HG02852 (cell line): ENCODE measurements around the gene CFAP61.
"Not testable (repeated sequence)": the region's sequence is repeated elsewhere in the genome, so short reads cannot be mapped to it uniquely, and the experiment has no call there.

Experiments
- ATAC-seq: cut with Tn5 transposase; IDR thresholded peaks from one replicate; pipeline ENCODE4 v1.9.1; 2021; ENCODE audit warnings: mild to moderate bottlenecking, moderate library complexity; ENCODE audit not compliant: unreplicated experiment

The CFAP61 gene

GRCh38 chr20:20205141-20205861 lies 153.0 kb downstream of the CFAP61 start:
- ATAC-seq, result no peak

GRCh38 chr20:20205862-20206236 lies 153.5 kb downstream of the CFAP61 start:
- no peak for ATAC-seq

- peak; percentile 52 for ATAC-seq
Observed at GRCh38 chr20:20206788-20207187, 154.5 kb downstream of the CFAP61 start.

DNA sequence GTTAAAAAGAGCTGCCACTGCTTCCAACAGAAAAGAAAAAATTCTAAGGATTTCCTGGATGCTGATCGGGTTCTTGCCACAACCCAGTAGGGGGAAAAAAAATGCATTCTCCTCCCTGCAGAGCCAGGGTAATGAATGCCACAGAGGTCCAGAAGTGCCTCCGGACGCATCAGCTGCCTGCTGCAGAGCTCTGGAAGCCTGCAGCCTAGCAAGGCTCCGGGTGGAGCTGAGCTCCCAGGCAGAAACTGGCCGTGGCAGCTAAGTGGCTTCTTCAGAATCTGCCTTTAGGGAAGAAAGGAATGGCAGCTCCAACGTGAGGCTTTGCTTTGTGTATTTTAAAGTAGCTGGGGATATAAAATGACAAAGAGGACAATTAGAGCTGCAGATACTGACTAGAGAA lies 155.0 kb downstream of the CFAP61 start:
- ATAC-seq, result no peak

- peak; percentile 71 for ATAC-seq
Observed at GRCh38 chr20:20207872-20208271, 155.5 kb downstream of the CFAP61 start.

GRCh38 chr20:20209684-20210083 lies 157.4 kb downstream of the CFAP61 start:
- ATAC-seq, result no peak

GRCh38 chr20:20210327-20210726 lies 158.0 kb downstream of the CFAP61 start:
- no peak for ATAC-seq

DNA sequence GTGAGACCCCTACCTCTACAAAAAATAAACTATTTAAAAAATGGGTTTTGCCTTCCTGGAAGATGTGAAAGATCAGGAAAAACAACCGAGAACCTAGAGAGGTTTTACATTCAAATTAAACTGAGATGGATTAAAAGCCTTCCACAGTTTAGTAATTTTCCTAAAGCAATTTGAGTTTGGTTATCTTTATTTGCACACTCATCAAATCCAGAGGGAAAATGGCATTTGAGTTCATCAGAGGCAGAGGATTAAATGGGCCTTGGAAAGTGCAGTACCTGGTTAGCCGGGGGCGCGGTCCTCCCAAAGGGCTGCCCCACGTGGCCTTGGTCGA lies 158.6 kb downstream of the CFAP61 start:
- ATAC-seq, result no peak

GRCh38 chr20:20211274-20211987 lies 159.1 kb downstream of the CFAP61 start:
- no peak for ATAC-seq

DNA sequence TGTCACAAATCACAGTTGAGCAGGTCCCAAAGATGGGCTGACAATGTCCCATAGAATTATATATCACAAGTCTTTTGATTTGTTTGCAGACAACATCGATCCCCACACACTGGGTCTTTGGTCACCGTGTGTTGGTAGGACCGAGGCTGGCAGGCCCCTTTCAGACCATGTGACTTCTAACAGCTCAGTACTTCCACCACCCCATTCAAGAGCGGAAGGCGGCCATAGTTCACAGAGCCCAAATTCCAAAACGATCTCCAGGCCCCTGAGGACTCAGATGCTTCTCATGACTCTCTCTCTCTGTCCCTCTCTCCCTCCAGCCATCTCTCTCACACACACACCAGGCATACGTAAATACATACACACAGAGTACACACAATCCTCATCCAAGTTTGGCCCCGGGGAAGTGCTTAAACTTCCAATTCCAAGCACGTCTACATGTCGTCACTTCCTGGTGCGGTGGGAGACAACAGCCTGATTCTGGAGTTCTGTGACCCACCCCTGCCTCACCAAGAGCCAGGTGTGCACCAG lies 159.7 kb downstream of the CFAP61 start:
- ATAC-seq, result no peak

DNA sequence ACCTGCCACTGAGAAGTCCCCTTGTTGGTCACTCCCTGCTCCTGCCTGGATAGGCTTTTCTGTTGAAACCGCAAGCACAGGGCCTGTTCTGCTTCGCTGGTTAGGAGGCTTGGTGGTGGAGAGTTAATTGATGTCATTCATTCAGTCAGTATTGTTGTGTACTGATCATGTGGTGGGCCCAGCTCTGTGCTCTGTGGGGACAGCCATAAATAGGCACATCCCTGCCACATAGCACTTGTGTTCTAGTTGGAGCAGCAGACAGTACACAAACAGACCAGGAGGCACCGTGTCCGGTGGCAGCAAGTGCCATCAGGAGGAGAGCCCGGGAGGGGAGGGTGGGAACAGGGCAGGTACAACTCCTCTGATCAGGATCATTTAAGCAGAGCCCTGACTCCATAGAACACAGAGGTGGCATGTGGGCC lies 160.4 kb downstream of the CFAP61 start:
- no peak for ATAC-seq

DNA sequence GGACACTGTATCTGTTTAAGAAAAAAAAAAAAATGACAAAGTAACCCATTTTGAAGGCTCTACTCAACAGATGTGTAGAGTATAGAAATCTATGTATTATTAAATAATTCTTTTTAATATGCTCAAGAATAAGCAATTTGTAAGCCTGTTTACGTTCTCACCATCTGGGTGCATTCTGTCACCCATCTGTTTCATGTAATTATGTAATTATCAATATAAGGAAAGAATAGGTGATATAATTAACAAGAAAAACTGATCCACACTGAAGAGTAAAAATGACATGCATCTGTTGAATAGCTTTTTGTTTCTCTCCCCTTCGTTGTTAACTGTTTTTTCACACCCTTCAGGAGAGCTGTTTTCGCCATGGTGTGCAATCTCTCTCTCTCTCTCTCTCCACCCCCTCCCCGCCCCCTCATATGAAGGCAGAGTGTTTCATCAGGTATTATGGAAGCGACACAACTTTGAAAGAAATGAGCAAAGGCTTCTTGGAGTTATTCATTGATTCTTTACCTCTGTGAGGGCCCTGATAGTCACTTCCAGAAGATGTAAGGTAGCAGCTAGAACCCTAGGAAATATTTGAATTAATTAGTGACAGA lies 161.3 kb downstream of the CFAP61 start:
- no peak for ATAC-seq

GRCh38 chr20:20214757-20215275 lies 162.5 kb downstream of the CFAP61 start:
- no peak for ATAC-seq

GRCh38 chr20:20215976-20216727 lies 163.8 kb downstream of the CFAP61 start:
- ATAC-seq, result no peak

GRCh38 chr20:20216941-20217340 lies 164.6 kb downstream of the CFAP61 start:
- no peak for ATAC-seq

DNA sequence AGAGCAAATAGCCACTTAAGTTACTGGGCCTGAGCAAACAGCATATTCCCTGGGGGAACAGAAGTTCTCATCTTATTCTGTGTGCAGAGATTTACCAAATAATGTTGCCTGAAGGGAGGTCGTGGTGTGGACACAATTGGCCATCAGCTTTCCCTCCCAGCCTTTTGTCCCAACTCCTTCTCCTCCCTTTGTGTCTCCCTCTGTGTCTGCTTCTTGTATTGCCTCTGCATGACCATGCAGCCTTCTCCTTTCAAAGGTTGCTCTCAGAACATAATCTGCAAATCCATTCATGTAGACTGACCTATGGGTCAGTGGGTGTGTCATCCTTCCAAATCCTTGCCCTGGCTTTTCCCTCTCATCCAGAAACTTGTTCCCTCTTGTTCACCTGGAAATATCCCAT lies 165.3 kb downstream of the CFAP61 start:
- ATAC-seq, result no peak

DNA sequence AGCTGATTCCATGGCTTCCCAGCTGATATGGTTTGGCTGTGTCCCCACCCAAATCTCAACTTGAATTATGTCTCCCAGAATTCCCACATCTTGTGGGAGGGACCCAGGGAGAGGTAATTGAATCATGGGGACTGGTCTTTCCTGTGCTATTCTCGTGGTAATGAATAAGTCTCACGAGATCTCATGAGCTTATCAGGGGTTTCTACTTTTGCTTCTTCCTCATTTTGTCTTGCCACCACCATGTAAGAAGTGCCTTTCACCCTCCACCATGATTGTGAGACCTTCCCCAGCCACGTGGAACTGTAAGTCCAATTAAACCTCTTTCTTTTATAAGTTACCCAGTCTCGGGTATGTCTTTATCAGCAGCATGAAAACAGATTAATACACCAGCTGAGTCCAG lies 165.8 kb downstream of the CFAP61 start:
- ATAC-seq, result not testable (repeated sequence)

- ATAC-seq, result no peak
Observed at GRCh38 chr20:20219016-20219415, 166.7 kb downstream of the CFAP61 start.

GRCh38 chr20:20220134-20220533 lies 167.8 kb downstream of the CFAP61 start:
- no peak for ATAC-seq

DNA sequence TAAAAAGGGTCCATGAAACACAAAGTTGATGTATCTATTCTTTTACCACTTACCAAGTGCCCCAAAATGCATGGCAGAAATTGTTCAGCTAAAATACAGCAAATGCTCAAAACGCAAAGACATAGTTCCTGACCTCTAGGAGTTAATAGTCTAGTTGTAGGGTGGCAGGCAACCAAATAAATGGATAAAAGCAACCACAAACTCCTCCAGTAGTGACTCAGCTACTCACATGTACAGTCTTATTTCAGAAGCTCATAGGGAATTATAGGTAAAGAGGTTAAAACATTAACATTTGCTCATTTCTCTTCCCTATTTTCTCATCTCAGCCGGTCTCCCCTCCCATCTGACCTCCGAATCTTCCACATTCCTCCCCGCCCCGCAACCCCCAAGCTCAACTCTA lies 171.6 kb downstream of the CFAP61 start:
- ATAC-seq, result no peak

DNA sequence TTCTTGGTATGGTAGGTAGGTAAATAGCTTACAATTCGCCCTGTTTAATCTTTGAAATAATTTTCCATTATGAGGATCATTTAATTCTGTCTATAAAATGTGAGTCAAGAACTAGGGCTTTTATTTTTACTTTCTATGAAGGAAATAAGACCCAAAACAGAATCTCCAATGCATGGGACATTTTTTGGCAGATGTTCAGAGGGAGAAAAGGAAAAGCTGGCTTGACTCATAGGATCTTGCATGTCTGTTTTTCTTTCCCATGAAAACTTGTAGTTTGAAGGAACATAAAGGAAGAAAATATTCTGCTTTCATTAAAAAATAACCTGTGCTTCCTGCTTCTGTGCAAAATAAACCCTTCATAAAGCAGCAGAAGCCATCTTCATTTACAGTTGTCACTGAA lies 172.5 kb downstream of the CFAP61 start:
- no peak for ATAC-seq
